GM20000 (cell line): ENCODE data around the gene C11orf98.
A peak's percentile ranks its signal among the peaks of the same experiment; 100 is the strongest.
"Not testable (repeated sequence)": the region's sequence is repeated elsewhere in the genome, so short reads cannot be mapped to it uniquely, and the experiment has no call there.

Source experiments
- DNase-seq: peaks from one replicate; pipeline ENCODE4 v3.0.0; 2012; ENCODE audit warnings: low spot score
- CTCF ChIP-seq: IDR thresholded peaks from 2 replicates; pipeline ENCODE4 v1.5.1; 2012; ENCODE audit warnings: mild to moderate bottlenecking, control low read depth; ENCODE audit errors: extremely low read depth, missing control alignments

Gene C11orf98

DNA sequence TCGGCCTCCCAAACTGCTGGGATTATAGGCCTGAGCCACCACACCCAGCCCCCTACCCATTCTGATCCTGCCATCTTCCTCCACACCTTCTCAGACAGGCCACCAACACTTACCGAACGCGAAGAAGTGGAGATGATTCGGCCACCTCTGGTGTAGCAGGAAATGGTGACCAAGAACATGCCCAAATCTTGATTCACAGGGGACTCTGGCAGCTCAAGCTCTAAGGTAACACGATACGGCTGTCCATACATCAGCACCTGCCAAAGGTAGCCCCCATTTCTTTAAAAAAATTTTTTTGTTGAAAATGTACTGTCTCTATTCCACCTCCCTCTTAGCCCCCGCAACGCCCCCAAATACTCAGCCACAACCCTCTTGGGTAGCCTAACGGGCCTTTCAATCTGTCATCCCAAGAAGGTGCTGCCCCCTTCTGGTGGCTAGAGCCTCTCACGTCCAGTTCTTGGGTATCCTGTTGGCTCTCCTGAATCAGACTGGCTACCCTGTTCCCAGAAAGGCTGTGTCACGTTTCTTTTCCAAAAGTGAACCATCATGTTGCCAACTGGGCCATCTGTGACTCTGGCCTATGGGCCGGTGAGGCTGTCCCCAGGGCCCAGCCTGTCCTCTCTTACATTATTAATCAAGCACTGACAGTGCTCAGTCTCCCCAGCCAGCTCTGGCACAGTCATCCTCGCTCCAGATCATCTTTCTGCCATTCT lies 29.6 kb upstream of the C11orf98 start:
- TF ChIP-seq CTCF: peak; percentile 75
- peak; percentile 85 for DNase-seq

DNA sequence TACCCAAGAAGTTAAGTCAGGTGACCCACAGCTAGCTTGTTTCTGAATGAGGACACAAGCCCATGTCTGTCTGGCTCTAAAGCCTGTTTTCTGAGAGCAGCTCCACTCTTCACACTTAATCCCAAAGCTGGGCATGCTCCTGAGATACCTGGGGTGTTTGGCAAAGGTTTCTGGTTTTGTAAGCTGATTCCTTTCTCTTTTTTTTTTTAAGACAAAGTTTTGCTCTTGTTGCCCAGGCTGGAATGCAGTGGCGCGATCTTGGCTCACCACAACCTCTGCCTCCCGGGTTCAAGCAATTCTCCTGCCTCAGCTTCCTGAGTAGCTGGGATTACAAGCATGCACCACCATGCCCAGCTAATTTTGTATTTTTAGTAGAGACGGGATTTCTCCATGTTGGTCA lies 28.6 kb upstream of the C11orf98 start:
- DNase-seq: not testable (repeated sequence)

DNA sequence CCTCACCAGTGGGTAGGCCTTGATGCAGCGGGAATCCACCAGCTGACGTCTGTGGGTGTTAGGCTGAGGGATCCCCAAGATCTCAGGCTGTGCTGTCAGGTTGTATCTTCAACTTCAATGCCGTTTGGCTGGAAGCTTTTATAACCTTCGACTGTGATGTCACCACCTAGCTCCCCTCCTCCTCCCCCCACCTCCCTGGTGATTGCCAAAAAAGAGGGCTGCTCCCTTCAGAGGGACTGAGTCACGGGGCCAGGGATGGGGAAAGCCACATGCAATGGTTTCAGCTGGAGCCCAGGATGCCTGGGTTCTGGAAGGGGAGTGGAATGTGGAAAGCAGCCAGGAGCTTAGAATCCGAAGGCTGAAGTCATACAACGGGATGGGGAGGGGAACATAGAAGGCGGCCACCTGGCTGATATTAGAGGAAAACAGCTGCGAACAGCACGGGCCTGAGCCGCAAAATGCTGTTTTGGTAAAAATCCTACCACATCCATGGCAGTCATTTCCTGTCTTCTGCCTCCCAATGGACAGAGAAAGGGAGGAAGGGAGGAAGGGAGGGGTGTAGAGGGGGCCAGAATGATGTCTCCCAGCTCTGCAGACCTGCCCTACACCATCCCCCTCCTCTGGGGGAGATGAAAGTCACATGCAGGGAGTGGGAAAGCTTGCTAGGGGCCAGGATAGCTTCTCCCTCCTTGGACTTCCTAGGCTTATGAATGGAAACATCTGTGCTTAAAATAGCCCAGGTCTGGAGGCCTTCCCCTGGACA lies 24.6 kb upstream of the C11orf98 start, which contains the start of gene LRRN4CL:
LRRN4CL (minus strand) TSS at position 110 of the 763 bp plus-strand sequence. CDS start 1,022 bp downstream, outside the sequence.
- DNase-seq: peak; percentile 18
- no peak for TF ChIP-seq CTCF

DNA sequence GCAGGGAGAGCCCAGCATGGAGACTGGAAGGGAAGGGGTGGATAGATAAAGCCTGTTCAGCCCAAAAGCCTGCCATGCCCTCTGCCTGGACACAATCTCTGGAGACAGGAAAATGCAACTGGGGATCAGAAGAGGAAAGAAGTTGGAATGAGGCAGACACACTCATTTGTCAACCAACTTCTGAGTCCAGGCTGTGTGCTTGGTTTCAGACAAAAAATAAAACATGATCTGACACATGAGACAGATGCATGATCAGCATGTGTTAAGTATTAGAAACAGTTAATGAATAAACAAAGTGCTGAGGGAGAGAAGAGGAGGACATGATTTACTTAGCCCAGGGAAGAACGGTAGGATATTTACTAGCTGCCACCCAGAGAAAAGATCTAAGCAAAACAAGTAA lies 23.5 kb upstream of the C11orf98 start:
- TF ChIP-seq CTCF: no peak
- no peak for DNase-seq

DNA sequence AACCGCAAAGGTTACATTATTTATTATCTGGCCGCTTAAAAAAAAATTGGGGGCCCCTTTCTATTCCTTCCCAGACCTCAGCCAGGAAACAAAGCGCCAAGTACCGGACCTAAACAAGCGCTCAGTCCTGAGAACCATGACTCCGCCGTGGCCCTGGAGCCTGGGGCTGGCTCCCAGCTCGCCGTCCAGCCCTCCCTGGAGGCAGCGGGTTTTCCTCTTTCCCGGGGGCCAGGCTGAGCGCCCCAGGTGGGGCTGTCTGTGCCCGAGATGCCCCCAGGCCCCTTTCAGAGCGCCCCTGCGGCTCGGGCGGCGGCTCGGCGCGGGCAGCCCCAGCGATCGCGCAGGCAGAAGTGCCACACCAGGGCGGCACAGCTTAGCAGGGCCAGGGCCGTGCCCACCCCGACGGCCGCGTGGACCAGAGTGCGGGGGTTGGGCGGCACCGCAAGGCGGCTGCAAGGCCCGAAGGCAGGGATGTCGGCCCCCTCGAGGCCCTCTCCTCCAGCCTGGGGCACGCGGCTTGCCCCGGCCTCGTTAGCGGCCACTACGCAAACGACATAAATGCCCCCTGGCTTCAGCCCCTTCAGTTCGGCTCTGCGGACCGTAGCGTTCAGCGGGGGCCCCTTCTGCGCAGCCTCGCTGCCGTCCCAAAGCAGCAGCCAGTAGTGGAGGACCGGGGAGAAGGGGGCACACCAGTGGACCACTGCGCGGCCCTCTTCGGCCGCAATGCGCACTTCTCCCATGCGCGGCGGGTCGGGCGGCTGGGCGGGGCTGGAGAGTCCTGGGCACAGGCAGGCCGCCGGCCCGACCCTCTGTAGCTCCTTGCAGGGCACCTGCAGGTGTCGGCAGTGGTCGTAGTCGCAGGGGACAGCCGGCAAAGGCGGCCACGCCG lies 22.7 kb upstream of the C11orf98 start:
- no peak for TF ChIP-seq CTCF
- DNase-seq: no peak

DNA sequence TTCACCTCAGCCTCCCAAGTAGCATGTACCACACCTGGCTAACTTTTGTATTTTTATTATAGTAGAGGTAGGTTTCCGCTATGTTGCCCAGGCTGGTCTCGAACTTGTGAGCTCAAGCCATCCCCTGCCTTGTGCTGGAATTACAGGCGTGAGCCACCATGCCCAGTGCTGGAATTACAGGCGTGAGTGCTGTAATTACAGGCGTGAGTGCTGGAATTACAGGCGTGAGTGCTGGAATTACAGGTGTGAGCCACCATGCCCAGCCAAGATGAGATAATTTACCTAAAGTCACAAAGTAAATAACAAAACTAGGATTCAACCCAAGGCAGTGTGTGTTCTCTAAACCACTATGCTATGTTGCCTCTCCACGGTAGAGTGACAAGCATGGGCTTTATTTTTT lies 17.5 kb upstream of the C11orf98 start:
- no peak for DNase-seq
- TF ChIP-seq CTCF: no peak

GRCh38 chr11:62680825-62681240 lies 15.8 kb upstream of the C11orf98 start:
- peak; percentile 73 for DNase-seq
- peak; percentile 38 for TF ChIP-seq CTCF
